GM12878 (cell line): ENCODE results near the gene PPP2R1B. TPM values are rescaled to one million over a fixed set of nuclear protein-coding genes. Genes with fewer than 3 reads are reported as not detected.

ENCODE experiments used
- ATAC-seq: fragments of 200-7000 bp; cut with Tn5 transposase; 3 replicates; pipeline ENCODE4 v1.9.1; 2020; ENCODE audit warnings: mild to moderate bottlenecking, moderate library complexity
- BruUV-seq: library from RNA; stranded (reverse); fragments of 400-500 nt; replicated peaks from 2 replicates; lab custom pipeline; 2021; lab: Mats Ljungman, UMichigan
- CTCF ChIA-PET: fragments of 300-600 bp; sonication (Branson Sonifier 250); formaldehyde crosslinking; extraction: SDS; loops from one replicate; lab custom pipeline; 2021; ENCODE audit warnings: inconsistent platforms; lab: Yijun Ruan, JAX
- POLR2A ChIA-PET: fragments of 350-600 bp; formaldehyde crosslinking; extraction: SDS; loops from one replicate; lab custom pipeline; 2021; ENCODE audit warnings: inconsistent platforms; lab: Charles Lee
- RAD21 ChIA-PET: fragments of 300-600 bp; sonication (Branson Sonifier 250); formaldehyde crosslinking; loops from one replicate; lab custom pipeline; 2023; ENCODE audit warnings: antibody characterized with exemption; ENCODE audit not compliant: unreplicated experiment; lab: Charles Lee
- SMC1A ChIA-PET: fragments of 300-600 bp; sonication (Branson Sonifier 250); formaldehyde crosslinking; loops from one replicate; lab custom pipeline; 2023; ENCODE audit not compliant: unreplicated experiment, uncharacterized antibody; lab: Charles Lee
- DNase-seq: peaks from one replicate; pipeline ENCODE4 v3.0.0-alpha.2; 2011; ENCODE audit warnings: low read depth, low spot score
- FAIRE-seq: peaks from 3 replicates; lab custom pipeline; 2011; peaks lifted over from hg19 to GRCh38; lab: Jason Lieb, UNC
- H2AFZ ChIP-seq: 2 replicates; pipeline ENCODE4 v1.6.0; 2011; ENCODE audit warnings: low read depth, low read length, control low read depth; ENCODE audit not compliant: control insufficient read depth
- H3K27ac ChIP-seq: 2 replicates; pipeline ENCODE4 v1.5.1; 2011; ENCODE audit warnings: control low read depth; ENCODE audit not compliant: control insufficient read depth, insufficient read depth
- H3K27me3 ChIP-seq, 2 experiments: replicated peaks in 1 of 2; 2 replicates each; pipeline versions ENCODE4 v1.6.0 to v1.6.1; 2011; ENCODE audit warnings: low read length in 1 of 2; ENCODE audit not compliant: control insufficient read depth in 2 of 2, insufficient read depth in 2 of 2
- H3K36me3 ChIP-seq, 2 experiments: 2 replicates each; pipeline ENCODE4 v1.5.1; 2011; ENCODE audit warnings: low read length in 1 of 2; ENCODE audit not compliant: control insufficient read depth in 2 of 2, insufficient read depth in 2 of 2
- H3K4me1 ChIP-seq: 2 replicates; pipeline ENCODE4 v1.6.1; 2011; ENCODE audit warnings: mild to moderate bottlenecking, low read length, moderate library complexity, mixed read lengths; ENCODE audit not compliant: control insufficient read depth, insufficient read depth
- H3K4me2 ChIP-seq: 2 replicates; pipeline ENCODE4 v1.6.0; 2011; ENCODE audit warnings: control low read depth; ENCODE audit not compliant: control insufficient read depth, insufficient read depth
- H3K4me3 ChIP-seq: fragments of 200-600 bp; sonication (generic); 2 replicates; pipeline ENCODE4 v1.5.1; 2016
- H3K79me2 ChIP-seq: 2 replicates; pipeline ENCODE4 v1.6.0; 2011; ENCODE audit warnings: low read length; ENCODE audit not compliant: control insufficient read depth, insufficient read depth
- H3K9ac ChIP-seq: 2 replicates; pipeline ENCODE4 v1.8.0; 2011; ENCODE audit warnings: low read length, control low read depth, mixed read lengths; ENCODE audit not compliant: control insufficient read depth, insufficient read depth
- H3K9me3 ChIP-seq: replicated peaks from 3 replicates; pipeline ENCODE4 v1.5.1; 2011; ENCODE audit warnings: mild to moderate bottlenecking, low read length; ENCODE audit not compliant: control insufficient read depth, insufficient read depth
- H4K20me1 ChIP-seq: 2 replicates; pipeline ENCODE4 v1.6.0; 2011; ENCODE audit not compliant: control insufficient read depth, insufficient read depth
- ATF3 ChIP-seq: IDR thresholded peaks from 2 replicates; pipeline ENCODE4 v1.6.1; 2011; ENCODE audit warnings: low read depth, mild to moderate bottlenecking, low read length, moderate library complexity, borderline replicate concordance; ENCODE audit errors: extremely low read depth
- CUX1 ChIP-seq: IDR thresholded peaks from 2 replicates; pipeline ENCODE4 v1.6.1; 2012; ENCODE audit warnings: improper control_type of control experiment, low read depth, low read length; ENCODE audit not compliant: insufficient replicate concordance
- E2F4 ChIP-seq: IDR thresholded peaks from 2 replicates; pipeline ENCODE4 v1.6.1; 2012; ENCODE audit warnings: low read depth, low read length, improper control_type of control experiment
- GATAD2B ChIP-seq: fragments of 450-650 bp; conservative IDR thresholded peaks from 2 replicates; pipeline ENCODE4 v1.6.1; 2017; ENCODE audit warnings: low read depth, mild to moderate bottlenecking, moderate library complexity
- ZNF687 ChIP-seq: fragments of 450-650 bp; IDR thresholded peaks from 2 replicates; pipeline ENCODE4 v1.6.1; 2017; ENCODE audit warnings: mild to moderate bottlenecking, moderate library complexity
- WGBS: methylation state at CpG from one replicate; pipeline ENCODE4 v1.1.6; 2016; ENCODE audit warnings: low lambda C conversion rate; ENCODE audit not compliant: insufficient replicate concordance, insufficient coverage; ENCODE audit errors: missing lambda C conversion rate; 5-methylcytosine and 5-hydroxymethylcytosine counted together
- in situ Hi-C: fragments of 300-500 bp; cut with MboI; formaldehyde crosslinking; loops from 9 replicates; pipeline ENCODE4 v1.14.3; 2018; ENCODE audit warnings: mixed read lengths
- intact Hi-C: fragments of 100-400 bp; cut with micrococcal nuclease; formaldehyde crosslinking; loops from one replicate; pipeline ENCODE4 v1.14.2; 2022; ENCODE audit not compliant: unreplicated experiment
- polyA plus RNA-seq, 11 experiments: library from polyadenylated mRNA; depleted of rRNA in 4 of 11; unstranded in 6 of 11; stranded (reverse) in 5 of 11; fragments of >200 nt; fragmentation: Nextera tagmentation in 4 of 11; fragmentation: Illumina TruSeq in 1 of 11; extraction: Ambion mirVana in 4 of 11; extraction: Trizol in 1 of 11; gene quantifications; 1 replicate in 1 of 11; 2 replicates in 10 of 11; pipeline versions ENCODE4 v1.2.1 to v1.2.3, GENCODE V29; 2011 to 2016; ENCODE audit warnings: inconsistent platforms in 2 of 11, missing spikeins in 2 of 11, low read depth in 1 of 11
- total RNA-seq, 4 experiments: library from RNA; depleted of rRNA in 3 of 4; stranded (reverse); fragments of >200 nt in 3 of 4; fragmentation: Illumina TruSeq in 1 of 4; extraction: Trizol in 1 of 4; gene quantifications; 2 replicates each; pipeline versions ENCODE4 v1.2.1 to v1.2.3, GENCODE V29; 2013 to 2021
- TF ChIP-seq, protein P1 (sequence below): fragments of 450-650 bp; conservative IDR thresholded peaks from 2 replicates; pipeline ENCODE4 v1.6.1; 2017; ENCODE audit warnings: mild to moderate bottlenecking, moderate library complexity

The PPP2R1B gene
- total and polyA plus RNA-seq, 10 of the 15 experiments (the other 5 are each of a cell fraction or from before 2014, with no cell fraction given): 26.6 to 68.2 (median 35.7) TPM

DNA sequence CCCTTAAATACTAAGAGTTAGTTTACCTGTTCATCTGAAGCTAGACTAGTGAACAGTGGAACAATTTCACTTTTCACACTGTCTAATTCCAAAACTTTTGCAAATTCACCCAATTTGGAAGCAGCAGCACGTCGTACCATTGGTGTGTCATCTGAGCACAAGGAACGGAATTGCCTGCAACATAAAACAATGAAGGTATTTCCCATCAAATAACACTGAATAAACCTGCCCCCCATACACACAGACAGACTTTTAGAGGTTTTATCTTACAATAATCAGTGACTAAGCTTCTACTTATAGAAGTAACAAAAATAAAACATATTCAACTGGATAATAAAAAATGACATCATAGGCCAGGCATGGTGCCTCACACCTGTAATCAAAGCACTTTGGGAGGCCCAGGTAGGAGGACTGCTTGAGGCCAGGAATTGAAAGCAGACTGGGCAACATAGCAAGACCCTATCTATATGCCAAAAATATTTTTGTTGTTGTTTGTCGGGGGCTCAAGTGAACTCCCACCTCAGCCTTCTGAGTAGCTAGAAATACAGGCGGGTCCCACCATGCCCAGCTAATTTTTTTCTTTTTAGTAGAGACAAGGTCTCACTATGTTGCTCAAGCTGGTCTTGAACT lies 6.3 kb downstream of the PPP2R1B start:
- WGBS: 79% methylated on average over 5 of the region's 5 CpGs
- ChIA-PET RAD21 (interaction anchor here (1.1 to 1.6 kb wide), 2 partner anchors 12 to 16 kb away, joined by 3 read pairs; no protein-coding TSS in a partner anchor), POLR2A (interaction anchor here (0.6 to 1.1 kb wide), 2 partner anchors 167 to 543 kb away, joined by 3 read pairs; no protein-coding TSS in a partner anchor), CTCF (interaction anchor here (10.3 to 13.4 kb wide), 2 partner anchors 17 to 156 kb away, joined by 170 to 174 read pairs; partner anchors contain the start of gene SIK2), SMC1A (interaction anchor here (0.6 to 2.7 kb wide), 7 partner anchors 13 to 404 kb away, joined by 3 to 16 read pairs (median 4); no protein-coding TSS in a partner anchor)
- FAIRE-seq (no peak), DNase-seq (no peak), ATAC-seq (no peak)
- Histone ChIP-seq H3K4me3 (no peak overlapping the region), H3K36me3 (peaks cover 3 to 25% of the 10 kb centered on the region in 2 experiments), H3K4me2 (no peak overlapping the region), H3K27me3 (no peaks in the 10 kb centered on the region), H3K4me1 (no peaks in the 10 kb centered on the region), H3K27ac (no peak overlapping the region), H3K9me3 (no peaks in the 10 kb centered on the region), H3K79me2 (peaks cover 9% of the 10 kb centered on the region), H2AFZ (no peak overlapping the region), H3K9ac (no peak overlapping the region), H4K20me1 (no peaks in the 10 kb centered on the region)
- in situ Hi-C loops: no loop called here
- intact Hi-C loops: no loop called here
- no TSS peak for BruUV-seq
- TF ChIP-seq E2F4 (no peak), CUX1 (no peak), ZNF687 (no peak), GATAD2B (no peak), ATF3 (no peak)
- TF ChIP-seq, protein P1, sequence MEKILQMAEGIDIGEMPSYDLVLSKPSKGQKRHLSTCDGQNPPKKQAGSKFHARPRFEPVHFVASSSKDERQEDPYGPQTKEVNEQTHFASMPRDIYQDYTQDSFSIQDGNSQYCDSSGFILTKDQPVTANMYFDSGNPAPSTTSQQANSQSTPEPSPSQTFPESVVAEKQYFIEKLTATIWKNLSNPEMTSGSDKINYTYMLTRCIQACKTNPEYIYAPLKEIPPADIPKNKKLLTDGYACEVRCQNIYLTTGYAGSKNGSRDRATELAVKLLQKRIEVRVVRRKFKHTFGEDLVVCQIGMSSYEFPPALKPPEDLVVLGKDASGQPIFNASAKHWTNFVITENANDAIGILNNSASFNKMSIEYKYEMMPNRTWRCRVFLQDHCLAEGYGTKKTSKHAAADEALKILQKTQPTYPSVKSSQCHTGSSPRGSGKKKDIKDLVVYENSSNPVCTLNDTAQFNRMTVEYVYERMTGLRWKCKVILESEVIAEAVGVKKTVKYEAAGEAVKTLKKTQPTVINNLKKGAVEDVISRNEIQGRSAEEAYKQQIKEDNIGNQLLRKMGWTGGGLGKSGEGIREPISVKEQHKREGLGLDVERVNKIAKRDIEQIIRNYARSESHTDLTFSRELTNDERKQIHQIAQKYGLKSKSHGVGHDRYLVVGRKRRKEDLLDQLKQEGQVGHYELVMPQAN: no peak
